Epithelial cell of proximal tubule (primary cell): Measurements from ENCODE around the gene SLC5A6. TPM values are rescaled to one million over a fixed set of nuclear protein-coding genes. Genes with fewer than 3 reads are reported as not detected.

Source experiments
- DNase-seq: peaks from one replicate; pipeline ENCODE4 v3.0.0-alpha.2; 2011; ENCODE audit warnings: low read depth
- H3K4me3 ChIP-seq: 2 replicates; pipeline ENCODE4 v1.5.1; 2011; ENCODE audit warnings: low read depth, mild to moderate bottlenecking, low read length
- CTCF ChIP-seq: conservative IDR thresholded peaks from 2 replicates; pipeline ENCODE4 v1.5.1; 2012; ENCODE audit warnings: low read depth, mild to moderate bottlenecking, low read length
- total RNA-seq: library from RNA; depleted of rRNA; stranded (reverse); fragments of >200 nt; gene quantifications from 2 replicates; pipeline ENCODE4 v1.2.3, GENCODE V29; 2015

SLC5A6 gene
- total RNA-seq, 1 donor from 2014 or later = 51.5 TPM

- no peak for TF ChIP-seq CTCF
- no peak for DNase-seq
- no peak overlapping the region for H3K4me3 ChIP-seq
Measured at GRCh38 chr2:27223416-27223815, 11.3 kb upstream of the SLC5A6 start.

DNA sequence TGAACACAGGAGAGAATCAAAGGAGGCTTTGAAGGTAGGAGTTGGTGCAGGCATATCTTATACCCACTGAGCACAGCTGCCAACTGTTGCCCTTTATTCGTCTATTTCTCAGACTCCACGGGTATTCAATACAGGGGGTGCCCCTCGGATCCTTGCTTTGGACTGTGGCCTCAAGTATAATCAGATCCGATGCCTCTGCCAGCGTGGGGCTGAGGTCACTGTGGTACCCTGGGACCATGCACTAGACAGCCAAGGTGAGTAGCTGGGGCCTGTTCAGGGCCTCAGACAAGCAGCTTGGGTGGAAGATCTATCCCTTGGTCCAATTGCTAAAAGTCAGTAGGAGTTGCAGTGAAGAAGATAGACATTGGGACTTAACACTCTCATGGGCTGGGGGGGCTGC, 10.3 kb upstream of the SLC5A6 start:
- no peak for DNase-seq
- TF ChIP-seq CTCF = no peak
- no peak overlapping the region for H3K4me3 ChIP-seq

- DNase-seq = no peak
- no peak overlapping the region for H3K4me3 ChIP-seq
- TF ChIP-seq CTCF = no peak
Measured at GRCh38 chr2:27221166-27221565, 9.1 kb upstream of the SLC5A6 start.

DNA sequence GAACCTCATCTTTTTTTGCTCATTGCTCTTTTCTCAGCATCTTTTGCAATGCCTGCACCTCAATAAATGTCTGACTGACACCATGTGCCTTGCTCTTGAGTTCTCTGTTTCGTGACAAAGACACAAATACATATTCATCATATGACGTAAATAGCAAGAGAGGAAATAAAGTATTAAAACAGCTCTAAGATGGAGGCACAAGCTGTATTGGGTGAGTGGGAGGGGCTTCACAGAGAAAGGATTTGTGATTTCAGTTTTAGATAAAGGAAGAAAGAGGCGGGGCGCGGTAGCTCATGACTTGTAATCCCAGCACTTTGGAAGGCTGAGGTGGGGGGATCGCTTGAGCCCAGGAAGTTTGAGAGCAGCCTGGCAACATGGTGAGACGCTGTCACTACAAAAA, 8.0 kb upstream of the SLC5A6 start:
- no peak for TF ChIP-seq CTCF
- H3K4me3 ChIP-seq = no peak overlapping the region
- DNase-seq = no peak

- H3K4me3 ChIP-seq = no peak overlapping the region
- DNase-seq = no peak
- no peak for TF ChIP-seq CTCF
Measured at GRCh38 chr2:27219091-27219490, 7.0 kb upstream of the SLC5A6 start.

- no peak for TF ChIP-seq CTCF
- DNase-seq = no peak
- no peak overlapping the region for H3K4me3 ChIP-seq
Measured at GRCh38 chr2:27218614-27219013, 6.5 kb upstream of the SLC5A6 start.

DNA sequence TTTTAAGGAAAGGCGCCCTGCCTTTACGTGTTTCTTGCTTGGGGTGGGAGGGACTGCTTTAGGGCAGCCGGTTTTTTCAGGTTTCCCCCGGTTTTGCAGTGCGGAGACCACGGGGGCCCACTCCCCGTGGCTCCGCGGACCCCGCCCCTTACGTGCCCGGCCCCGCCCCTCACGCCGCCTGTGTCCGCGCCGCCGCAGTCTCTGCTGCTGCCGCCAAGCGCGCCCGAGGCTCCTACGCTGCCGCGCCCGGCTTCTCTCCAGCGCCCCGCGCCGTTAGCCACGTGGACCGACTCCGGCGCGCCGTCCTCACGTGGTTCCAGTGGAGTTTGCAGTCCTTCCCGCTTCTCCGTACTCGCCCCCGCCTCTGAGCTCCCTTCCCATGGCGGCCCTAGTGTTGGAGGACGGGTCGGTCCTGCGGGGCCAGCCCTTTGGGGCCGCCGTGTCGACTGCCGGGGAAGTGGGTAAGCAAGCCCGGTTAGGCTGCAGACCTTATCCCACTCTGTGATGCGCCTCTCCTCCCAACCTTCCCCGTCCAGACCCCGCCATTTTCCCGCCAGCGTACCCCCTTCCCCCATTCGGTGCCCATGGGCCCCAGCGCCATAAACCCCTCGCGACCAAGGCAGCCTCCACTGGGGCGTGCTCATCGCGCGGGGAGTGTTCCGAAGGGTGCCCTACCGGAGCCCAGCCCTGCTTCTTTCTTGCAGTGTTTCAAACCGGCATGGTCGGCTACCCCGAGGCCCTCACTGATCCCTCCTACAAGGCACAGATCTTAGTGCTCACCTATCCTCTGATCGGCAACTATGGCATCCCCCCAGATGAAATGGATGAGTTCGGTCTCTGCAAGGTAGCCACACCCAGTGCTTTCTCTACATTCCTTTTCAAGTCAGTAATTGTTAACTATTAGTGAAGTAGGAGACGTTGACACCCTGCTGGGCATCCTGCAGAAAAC, 5.4 kb upstream of the SLC5A6 start, which contains the start of gene CAD:
Gene CAD (plus strand): TSS at position 197 of the 949 bp plus-strand sequence. CDS start 183 bp downstream, at position 380.
- peak within 1 kb of the TSS; percentile 87 for H3K4me3 ChIP-seq
- TF ChIP-seq CTCF = peak; percentile 28
- DNase-seq = no peak
